ENCODE results near the gene NUP188.

NUP188 gene

GRCh38 chr9:129023036-129023907 lies 75.8 kb downstream of the NUP188 start:
- ATAC-seq = peak; percentile 49
- TF ChIP-seq ISL1 (CRISPR knock-in tag; IDR thresholded peaks at IDR 0.05) (no peak), CSDC2 (CRISPR knock-in tag; IDR thresholded peaks at IDR 0.05) (no peak), ZFP3 (CRISPR knock-in tag; IDR thresholded peaks at IDR 0.05) (peak; percentile 84), ESRRG (CRISPR knock-in tag; IDR thresholded peaks at IDR 0.05) (no peak), SNAI2 (CRISPR knock-in tag; IDR thresholded peaks at IDR 0.05) (no peak), ZNF8 (CRISPR knock-in tag; IDR thresholded peaks at IDR 0.05) (no peak)
- TF ChIP-seq, protein P1, sequence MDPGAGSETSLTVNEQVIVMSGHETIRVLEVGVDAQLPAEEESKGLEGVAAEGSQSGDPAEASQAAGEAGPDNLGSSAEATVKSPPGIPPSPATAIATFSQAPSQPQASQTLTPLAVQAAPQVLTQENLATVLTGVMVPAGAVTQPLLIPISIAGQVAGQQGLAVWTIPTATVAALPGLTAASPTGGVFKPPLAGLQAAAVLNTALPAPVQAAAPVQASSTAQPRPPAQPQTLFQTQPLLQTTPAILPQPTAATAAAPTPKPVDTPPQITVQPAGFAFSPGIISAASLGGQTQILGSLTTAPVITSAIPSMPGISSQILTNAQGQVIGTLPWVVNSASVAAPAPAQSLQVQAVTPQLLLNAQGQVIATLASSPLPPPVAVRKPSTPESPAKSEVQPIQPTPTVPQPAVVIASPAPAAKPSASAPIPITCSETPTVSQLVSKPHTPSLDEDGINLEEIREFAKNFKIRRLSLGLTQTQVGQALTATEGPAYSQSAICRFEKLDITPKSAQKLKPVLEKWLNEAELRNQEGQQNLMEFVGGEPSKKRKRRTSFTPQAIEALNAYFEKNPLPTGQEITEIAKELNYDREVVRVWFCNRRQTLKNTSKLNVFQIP (CRISPR knock-in tag; IDR thresholded peaks at IDR 0.05; ENCODE audit: borderline replicate concordance, low read depth) = no peak
- TF ChIP-seq, protein P2, sequence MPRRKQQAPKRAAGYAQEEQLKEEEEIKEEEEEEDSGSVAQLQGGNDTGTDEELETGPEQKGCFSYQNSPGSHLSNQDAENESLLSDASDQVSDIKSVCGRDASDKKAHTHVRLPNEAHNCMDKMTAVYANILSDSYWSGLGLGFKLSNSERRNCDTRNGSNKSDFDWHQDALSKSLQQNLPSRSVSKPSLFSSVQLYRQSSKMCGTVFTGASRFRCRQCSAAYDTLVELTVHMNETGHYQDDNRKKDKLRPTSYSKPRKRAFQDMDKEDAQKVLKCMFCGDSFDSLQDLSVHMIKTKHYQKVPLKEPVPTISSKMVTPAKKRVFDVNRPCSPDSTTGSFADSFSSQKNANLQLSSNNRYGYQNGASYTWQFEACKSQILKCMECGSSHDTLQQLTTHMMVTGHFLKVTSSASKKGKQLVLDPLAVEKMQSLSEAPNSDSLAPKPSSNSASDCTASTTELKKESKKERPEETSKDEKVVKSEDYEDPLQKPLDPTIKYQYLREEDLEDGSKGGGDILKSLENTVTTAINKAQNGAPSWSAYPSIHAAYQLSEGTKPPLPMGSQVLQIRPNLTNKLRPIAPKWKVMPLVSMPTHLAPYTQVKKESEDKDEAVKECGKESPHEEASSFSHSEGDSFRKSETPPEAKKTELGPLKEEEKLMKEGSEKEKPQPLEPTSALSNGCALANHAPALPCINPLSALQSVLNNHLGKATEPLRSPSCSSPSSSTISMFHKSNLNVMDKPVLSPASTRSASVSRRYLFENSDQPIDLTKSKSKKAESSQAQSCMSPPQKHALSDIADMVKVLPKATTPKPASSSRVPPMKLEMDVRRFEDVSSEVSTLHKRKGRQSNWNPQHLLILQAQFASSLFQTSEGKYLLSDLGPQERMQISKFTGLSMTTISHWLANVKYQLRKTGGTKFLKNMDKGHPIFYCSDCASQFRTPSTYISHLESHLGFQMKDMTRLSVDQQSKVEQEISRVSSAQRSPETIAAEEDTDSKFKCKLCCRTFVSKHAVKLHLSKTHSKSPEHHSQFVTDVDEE (CRISPR knock-in tag; IDR thresholded peaks at IDR 0.05) = no peak

DNA sequence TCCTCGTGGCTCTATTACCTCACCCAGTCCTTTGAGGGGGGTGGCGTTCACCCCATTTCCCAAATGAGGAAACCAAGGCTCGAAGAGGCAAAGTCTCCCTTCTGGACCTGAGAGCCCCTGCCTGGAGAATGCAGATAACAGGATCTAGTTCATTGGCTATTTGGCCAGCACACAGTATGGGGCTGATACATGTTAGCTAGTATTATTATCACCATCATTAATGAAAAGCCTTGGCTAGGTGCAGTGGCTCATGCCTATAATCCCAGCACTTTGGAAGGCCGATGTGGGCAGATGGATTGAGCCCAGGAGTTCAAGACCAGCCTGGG lies 76.4 kb downstream of the NUP188 start:
- no peak for ATAC-seq
- TF ChIP-seq TOX (CRISPR knock-in tag; IDR thresholded peaks at IDR 0.05; ENCODE audit: borderline replicate concordance) = no peak
- TF ChIP-seq GLIS3 (CRISPR knock-in tag; IDR thresholded peaks at IDR 0.05) = no peak

GRCh38 chr9:129026442-129027223 lies 79.1 kb downstream of the NUP188 start:
- peak; percentile 35 for ATAC-seq
- TF ChIP-seq, protein P1 (CRISPR knock-in tag; IDR thresholded peaks at IDR 0.05; ENCODE audit: borderline replicate concordance, low read depth) = no peak
- no peak for TF ChIP-seq SNAI2 (CRISPR knock-in tag; IDR thresholded peaks at IDR 0.05)
- no peak for TF ChIP-seq ISL1 (CRISPR knock-in tag; IDR thresholded peaks at IDR 0.05)
- no peak for TF ChIP-seq CSRNP3 (CRISPR knock-in tag; IDR thresholded peaks at IDR 0.05)
- no peak for TF ChIP-seq CSDC2 (CRISPR knock-in tag; IDR thresholded peaks at IDR 0.05)
- TF ChIP-seq ZNF565 (CRISPR knock-in tag; conservative IDR thresholded peaks at IDR 0.05; ENCODE audit: low read depth) = no peak
- TF ChIP-seq ARNTL (CRISPR knock-in tag; IDR thresholded peaks at IDR 0.05; ENCODE audit: borderline replicate concordance, low read depth) = no peak
- TF ChIP-seq GLIS3 (CRISPR knock-in tag; IDR thresholded peaks at IDR 0.05) = no peak
- TF ChIP-seq, protein P3, sequence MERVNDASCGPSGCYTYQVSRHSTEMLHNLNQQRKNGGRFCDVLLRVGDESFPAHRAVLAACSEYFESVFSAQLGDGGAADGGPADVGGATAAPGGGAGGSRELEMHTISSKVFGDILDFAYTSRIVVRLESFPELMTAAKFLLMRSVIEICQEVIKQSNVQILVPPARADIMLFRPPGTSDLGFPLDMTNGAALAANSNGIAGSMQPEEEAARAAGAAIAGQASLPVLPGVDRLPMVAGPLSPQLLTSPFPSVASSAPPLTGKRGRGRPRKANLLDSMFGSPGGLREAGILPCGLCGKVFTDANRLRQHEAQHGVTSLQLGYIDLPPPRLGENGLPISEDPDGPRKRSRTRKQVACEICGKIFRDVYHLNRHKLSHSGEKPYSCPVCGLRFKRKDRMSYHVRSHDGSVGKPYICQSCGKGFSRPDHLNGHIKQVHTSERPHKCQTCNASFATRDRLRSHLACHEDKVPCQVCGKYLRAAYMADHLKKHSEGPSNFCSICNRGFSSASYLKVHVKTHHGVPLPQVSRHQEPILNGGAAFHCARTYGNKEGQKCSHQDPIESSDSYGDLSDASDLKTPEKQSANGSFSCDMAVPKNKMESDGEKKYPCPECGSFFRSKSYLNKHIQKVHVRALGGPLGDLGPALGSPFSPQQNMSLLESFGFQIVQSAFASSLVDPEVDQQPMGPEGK (CRISPR knock-in tag; IDR thresholded peaks at IDR 0.05; ENCODE audit: borderline replicate concordance) = no peak

DNA sequence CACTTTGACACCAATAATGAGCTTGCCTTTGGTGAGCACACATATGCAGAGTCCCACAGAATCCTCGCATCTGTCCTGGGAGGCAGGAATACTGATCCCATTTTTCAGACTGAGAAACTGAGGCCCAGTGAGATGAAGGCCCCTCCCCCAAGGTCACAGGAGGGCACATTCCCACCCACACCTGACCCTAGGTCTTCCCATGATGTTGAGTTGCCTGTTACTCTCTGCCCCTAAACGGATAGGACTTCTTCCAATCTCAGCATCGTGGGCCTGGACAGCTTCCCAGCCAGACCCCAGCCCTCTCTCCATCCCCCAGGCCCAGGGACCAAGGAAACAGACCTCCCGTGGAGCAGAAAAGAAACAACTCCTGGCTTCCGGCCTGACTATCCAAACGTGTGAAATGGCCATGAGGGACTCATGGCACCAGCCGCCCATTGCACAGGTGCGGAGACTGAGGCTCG lies 79.8 kb downstream of the NUP188 start:
- no peak for ATAC-seq

More for the DNA sequence above, 79.8 kb downstream of the NUP188 start:
- no peak for TF ChIP-seq RARB (CRISPR knock-in tag; IDR thresholded peaks at IDR 0.05)
- TF ChIP-seq CSRNP3 (CRISPR knock-in tag; IDR thresholded peaks at IDR 0.05) = no peak
- no peak for TF ChIP-seq PPARA (CRISPR knock-in tag; IDR thresholded peaks at IDR 0.05; ENCODE audit: borderline replicate concordance)
- TF ChIP-seq TCF4 (CRISPR knock-in tag; IDR thresholded peaks at IDR 0.05; ENCODE audit: borderline replicate concordance) = no peak
- TF ChIP-seq ZC3H10 (CRISPR knock-in tag; IDR thresholded peaks at IDR 0.05) = no peak
- no peak for TF ChIP-seq BACH2 (CRISPR knock-in tag; IDR thresholded peaks at IDR 0.05; ENCODE audit: borderline replicate concordance)
- no peak for TF ChIP-seq TOX (CRISPR knock-in tag; IDR thresholded peaks at IDR 0.05; ENCODE audit: borderline replicate concordance)
- no peak for TF ChIP-seq ZNF70 (CRISPR knock-in tag; IDR thresholded peaks at IDR 0.05)

Data from SK-N-SH treated with all-trans-retinoic acid at 6 μM for 48 hours (cell line).